Stomach (tissue), 9 donors: Measurements from ENCODE around the gene PSMB11. TPM values are rescaled to one million over a fixed set of nuclear protein-coding genes. Genes with fewer than 3 reads are reported as not detected.

Experiments
- DNase-seq, 2 donors: peaks; one replicate each; pipeline versions ENCODE4 v3.0.0 to v3.0.0-alpha.2; 2013 to 2019
- H3K27ac ChIP-seq, 5 donors: fragments of 200-600 bp in 4 of 5; sonication (generic) in 4 of 5; one replicate each; pipeline ENCODE4 v1.5.1; 2013 to 2019; ENCODE audit warnings: mild to moderate bottlenecking in 1 of 5, moderate library complexity in 1 of 5
- H3K27me3 ChIP-seq, 3 donors: fragments of 200-600 bp; sonication (generic); one replicate each; pipeline ENCODE4 v1.5.1; 2017 to 2019; ENCODE audit warnings: mixed run types in 1 of 3
- H3K36me3 ChIP-seq, 4 donors: fragments of 200-600 bp; sonication (generic); 1 replicate in 3 of 4; 2 replicates in 1 of 4; pipeline ENCODE4 v1.5.1; 2016 to 2019
- H3K4me1 ChIP-seq, 4 donors: fragments of 200-600 bp; sonication (generic); one replicate each; pipeline ENCODE4 v1.5.1; 2016 to 2019
- H3K4me3 ChIP-seq, 4 donors: fragments of 200-600 bp; sonication (generic) in 3 of 4; one replicate each; pipeline ENCODE4 v1.5.1; 2016 to 2019; ENCODE audit warnings: mild to moderate bottlenecking in 1 of 4
- H3K9me3 ChIP-seq, 4 donors: fragments of 200-600 bp; sonication (generic); one replicate each; pipeline ENCODE4 v1.5.1; 2016 to 2019
- EP300 ChIP-seq: sonication (generic); formaldehyde crosslinking; IDR thresholded peaks from one replicate; pipeline ENCODE4 v1.6.1; 2017; ENCODE audit warnings: antibody characterized with exemption
- POLR2A ChIP-seq, 4 donors: fragments of 450-650 bp; IDR thresholded peaks; one replicate each; pipeline ENCODE4 v1.6.1; 2016; ENCODE audit warnings: antibody characterized with exemption in 4 of 4, control low read depth in 2 of 4, mild to moderate bottlenecking in 1 of 4, moderate library complexity in 1 of 4
- POLR2AphosphoS5 ChIP-seq, 3 donors: sonication (generic); formaldehyde crosslinking; IDR thresholded peaks; one replicate each; pipeline ENCODE4 v1.6.1; 2016; ENCODE audit warnings: antibody characterized with exemption in 3 of 3
- WGBS, 5 donors: extraction: QIAGEN DNeasy Blood & Tissue Kit in 3 of 5; methylation state at CpG; one replicate each; pipeline versions ENCODE4 v1.1.5 to v1.1.7; 2013 to 2018; 5-methylcytosine and 5-hydroxymethylcytosine counted together
- intact Hi-C: fragments of 100-400 bp; cut with DNase I; formaldehyde crosslinking; loops from one replicate; pipeline ENCODE4 v1.15.1; 2023; ENCODE audit warnings: low total_unique reads
- polyA plus RNA-seq, 3 donors: library from polyadenylated mRNA; stranded (reverse); fragments of 200-250 nt; gene quantifications; one replicate each; pipeline ENCODE4 v1.2.3, GENCODE V29; 2013
- total RNA-seq, 5 donors: library from RNA; depleted of rRNA; stranded (reverse); fragments of >200 nt; gene quantifications; one replicate each; pipeline versions ENCODE4 v1.1.0 to v1.2.3, GENCODE V29; 2014 to 2016
- TF ChIP-seq, protein P1 (sequence below), 7 experiments: fragments of 450-650 bp in 4 of 7; fragments of 200-600 bp in 3 of 7; sonication (generic) in 3 of 7; IDR thresholded peaks; one replicate each; pipeline ENCODE4 v1.5.1; 2016 to 2019; ENCODE audit warnings: antibody characterized with exemption in 7 of 7, control low read depth in 2 of 7, mild to moderate bottlenecking in 1 of 7
- donor health status: healthy with polysubstance abuse.
- donor health status: Bipolar disorder and iron deficiency.
- donor health status: healthy.

The PSMB11 gene
- total and polyA plus RNA-seq, 8 donors: not detected

GRCh38 chr14:23034498-23035302 is 7.3 kb upstream of the PSMB11 start, which contains the start of gene PSMB5:
TSS of gene PSMB5 (minus strand) at chr14:23034900. CDS start at chr14:23034881, 19 bp downstream.
- peak within 1 kb of the TSS; percentile 80 to 94 (median 91) for H3K27ac ChIP-seq
- 0 to 1% (median 0%) methylated on average over 27 to 36 of the region's 36 CpGs for WGBS, 5 donors
- peaks cover 7 to 30% (median 21%) of the 10 kb centered on the region in 4 donors for H3K4me1 ChIP-seq
- H3K9me3 ChIP-seq: no peaks in the 10 kb centered on the region
- H3K27me3 ChIP-seq: no peaks in the 10 kb centered on the region
- intact Hi-C loops: no loop called here
- peak within 1 kb of the TSS; percentile 57 to 83 (median 76) for H3K4me3 ChIP-seq
- TF ChIP-seq, protein P1, sequence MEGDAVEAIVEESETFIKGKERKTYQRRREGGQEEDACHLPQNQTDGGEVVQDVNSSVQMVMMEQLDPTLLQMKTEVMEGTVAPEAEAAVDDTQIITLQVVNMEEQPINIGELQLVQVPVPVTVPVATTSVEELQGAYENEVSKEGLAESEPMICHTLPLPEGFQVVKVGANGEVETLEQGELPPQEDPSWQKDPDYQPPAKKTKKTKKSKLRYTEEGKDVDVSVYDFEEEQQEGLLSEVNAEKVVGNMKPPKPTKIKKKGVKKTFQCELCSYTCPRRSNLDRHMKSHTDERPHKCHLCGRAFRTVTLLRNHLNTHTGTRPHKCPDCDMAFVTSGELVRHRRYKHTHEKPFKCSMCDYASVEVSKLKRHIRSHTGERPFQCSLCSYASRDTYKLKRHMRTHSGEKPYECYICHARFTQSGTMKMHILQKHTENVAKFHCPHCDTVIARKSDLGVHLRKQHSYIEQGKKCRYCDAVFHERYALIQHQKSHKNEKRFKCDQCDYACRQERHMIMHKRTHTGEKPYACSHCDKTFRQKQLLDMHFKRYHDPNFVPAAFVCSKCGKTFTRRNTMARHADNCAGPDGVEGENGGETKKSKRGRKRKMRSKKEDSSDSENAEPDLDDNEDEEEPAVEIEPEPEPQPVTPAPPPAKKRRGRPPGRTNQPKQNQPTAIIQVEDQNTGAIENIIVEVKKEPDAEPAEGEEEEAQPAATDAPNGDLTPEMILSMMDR (IDR thresholded peaks at IDR 0.05): peak in 1 of 7 experiments; percentile 9
- peak; percentile 41 to 73 (median 65) for TF ChIP-seq POLR2AphosphoS5 (IDR thresholded peaks at IDR 0.05)
- TF ChIP-seq EP300: no peak
- DNase-seq: peak; percentile 91 to 98
- H3K36me3 ChIP-seq: peaks cover 30 to 38% (median 38%) of the 10 kb centered on the region in 4 donors

- intact Hi-C loops: no loop called here
- Histone ChIP-seq H3K27me3 (no peaks in the 10 kb centered on the region), H3K4me1 (peaks cover 7 to 30% (median 21%) of the 10 kb centered on the region in 4 donors), H3K4me3 (peak overlapping the region; percentile 57 to 83 (median 76)), H3K27ac (peak overlapping the region; percentile 80 to 94 (median 91)), H3K9me3 (no peaks in the 10 kb centered on the region), H3K36me3 (peaks cover 27 to 30% (median 30%) of the 10 kb centered on the region in 4 donors)
- TF ChIP-seq EP300 (no peak), POLR2A (IDR thresholded peaks at IDR 0.05) (no peak), POLR2AphosphoS5 (IDR thresholded peaks at IDR 0.05) (peak in 1 of 3 donors; percentile 28)
- DNase-seq: no peak
- WGBS, 5 donors: 67 to 72% (median 70%) methylated on average over 14 of the region's 14 CpGs
These were observed 6.5 kb upstream of the PSMB11 start for GRCh38 chr14:23035303-23036144.

DNA sequence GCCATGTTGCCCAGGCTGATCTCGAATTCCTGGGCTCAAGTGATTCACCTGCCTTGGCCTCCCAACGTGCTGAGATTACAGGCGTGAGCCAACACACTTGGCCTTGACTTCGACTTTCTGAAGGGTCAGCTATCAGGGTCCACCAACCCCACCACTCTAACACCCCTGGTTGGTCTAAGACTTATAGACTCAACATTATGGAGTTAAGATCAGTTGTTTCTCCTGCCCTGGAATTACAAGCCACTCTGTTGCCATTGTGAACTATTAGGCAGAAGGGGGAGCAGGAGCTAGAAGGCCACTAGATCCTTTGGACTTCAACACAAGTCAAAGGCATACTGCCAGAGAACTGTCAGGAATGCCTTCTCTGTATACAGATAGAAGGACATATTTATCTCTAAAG is 1.9 kb upstream of the PSMB11 start:
- H3K27me3 ChIP-seq: no peaks in the 10 kb centered on the region

DNA sequence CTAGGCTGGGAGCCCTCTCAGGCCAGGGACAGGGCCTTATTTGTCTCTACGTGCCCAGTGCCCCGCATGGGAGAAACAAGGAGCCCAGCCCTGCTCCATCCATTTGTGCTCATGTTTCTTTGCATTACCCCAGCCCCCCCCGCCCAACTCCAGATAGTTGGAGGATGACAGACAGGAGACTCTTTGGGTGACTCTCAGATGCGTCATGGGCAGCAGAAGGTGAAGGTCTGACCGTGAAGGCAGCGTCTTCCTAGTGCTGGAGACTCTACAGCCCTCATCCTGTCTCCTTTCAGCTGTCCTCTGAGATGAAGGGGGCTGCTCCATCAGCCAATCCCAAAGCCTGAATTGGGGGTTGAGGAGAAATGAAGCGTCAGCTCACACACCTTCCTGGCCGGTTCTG is 283 bp upstream of the PSMB11 start:
- DNase-seq: no peak
- Histone ChIP-seq H3K4me1 (peaks cover 0 to 18% (median 8%) of the 10 kb centered on the region in 4 donors), H3K9me3 (no peaks in the 10 kb centered on the region), H3K27me3 (no peaks in the 10 kb centered on the region), H3K36me3 (no peaks in the 10 kb centered on the region), H3K4me3 (no peak overlapping the region), H3K27ac (no peak overlapping the region)
- intact Hi-C loops: no loop called here
- WGBS, 5 donors: 74 to 90% (median 84%) methylated on average over 6 to 8 of the region's 8 CpGs
- TF ChIP-seq, protein P1 (IDR thresholded peaks at IDR 0.05): no peak
- TF ChIP-seq EP300 (no peak), POLR2A (IDR thresholded peaks at IDR 0.05) (no peak), POLR2AphosphoS5 (IDR thresholded peaks at IDR 0.05) (no peak)

More for the DNA sequence above, 1.9 kb upstream of the PSMB11 start:
- Histone ChIP-seq H3K4me1 (peaks cover 3 to 11% (median 5%) of the 10 kb centered on the region in 4 donors), H3K9me3 (no peaks in the 10 kb centered on the region), H3K36me3 (no peaks in the 10 kb centered on the region), H3K4me3 (no peak overlapping the region), H3K27ac (no peak overlapping the region)
- WGBS, 5 donors: 85 to 94% (median 89%) methylated on average over 4 of the region's 4 CpGs
- DNase-seq: no peak
- intact Hi-C loops: no loop called here
- TF ChIP-seq, protein P1 (IDR thresholded peaks at IDR 0.05): no peak
- TF ChIP-seq POLR2A (IDR thresholded peaks at IDR 0.05) (no peak), EP300 (no peak), POLR2AphosphoS5 (IDR thresholded peaks at IDR 0.05) (no peak)
